Spleen (tissue), 7 donors: Measurements from ENCODE around the gene PSMD14.

Experiments used
- POLR2AphosphoS5 ChIP-seq, 3 donors: sonication (generic); formaldehyde crosslinking; IDR thresholded peaks; one replicate each; pipeline ENCODE4 v1.5.1; 2017; ENCODE audit warnings: antibody characterized with exemption in 3 of 3
- TF ChIP-seq, protein P1 (sequence below), 11 experiments: fragments of 200-600 bp in 7 of 11; fragments of 450-650 bp in 4 of 11; sonication (generic) in 4 of 11; IDR thresholded peaks in 8 of 11; conservative IDR thresholded peaks in 3 of 11; 1 replicate in 7 of 11; 2 replicates in 4 of 11; pipeline versions ENCODE4 v1.4.0 to v1.8.0; 2016 to 2021; ENCODE audit warnings: antibody characterized with exemption in 11 of 11, inconsistent platforms in 4 of 11, mild to moderate bottlenecking in 1 of 11
- donor health status: DM: no; HTN: no; CAD: no; lungs with moderate emphysema.
- donor health status: DM: no; HTN: no; CAD: no.
- donor health status: DM: no; HTN: no; CAD: no.

- TF ChIP-seq, protein P1, sequence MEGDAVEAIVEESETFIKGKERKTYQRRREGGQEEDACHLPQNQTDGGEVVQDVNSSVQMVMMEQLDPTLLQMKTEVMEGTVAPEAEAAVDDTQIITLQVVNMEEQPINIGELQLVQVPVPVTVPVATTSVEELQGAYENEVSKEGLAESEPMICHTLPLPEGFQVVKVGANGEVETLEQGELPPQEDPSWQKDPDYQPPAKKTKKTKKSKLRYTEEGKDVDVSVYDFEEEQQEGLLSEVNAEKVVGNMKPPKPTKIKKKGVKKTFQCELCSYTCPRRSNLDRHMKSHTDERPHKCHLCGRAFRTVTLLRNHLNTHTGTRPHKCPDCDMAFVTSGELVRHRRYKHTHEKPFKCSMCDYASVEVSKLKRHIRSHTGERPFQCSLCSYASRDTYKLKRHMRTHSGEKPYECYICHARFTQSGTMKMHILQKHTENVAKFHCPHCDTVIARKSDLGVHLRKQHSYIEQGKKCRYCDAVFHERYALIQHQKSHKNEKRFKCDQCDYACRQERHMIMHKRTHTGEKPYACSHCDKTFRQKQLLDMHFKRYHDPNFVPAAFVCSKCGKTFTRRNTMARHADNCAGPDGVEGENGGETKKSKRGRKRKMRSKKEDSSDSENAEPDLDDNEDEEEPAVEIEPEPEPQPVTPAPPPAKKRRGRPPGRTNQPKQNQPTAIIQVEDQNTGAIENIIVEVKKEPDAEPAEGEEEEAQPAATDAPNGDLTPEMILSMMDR (IDR thresholded peaks at IDR 0.05 in 8 of 11, conservative IDR thresholded peaks at IDR 0.05 in 3 of 11), result no peak
- TF ChIP-seq POLR2AphosphoS5 (IDR thresholded peaks at IDR 0.05), result no peak
Observed at GRCh38 chr2:161358838-161359237, 50.6 kb downstream of the PSMD14 start.
